ENCODE data around the gene AP3B1.
"Not testable (repeated sequence)": the region's sequence is repeated elsewhere in the genome, so short reads cannot be mapped to it uniquely, and the experiment has no call there.

The AP3B1 gene

GRCh38 chr5:78187172-78187571 is 107.3 kb downstream of the AP3B1 start:
- H3K9ac ChIP-seq (ENCODE audit: low read length) = no peak overlapping the region
- H3K4me1 ChIP-seq (ENCODE audit: low read length) = peaks cover 15% of the 10 kb centered on the region
- H2AFZ ChIP-seq (ENCODE audit: low read depth, low read length) = no peak overlapping the region
- H3K4me3 ChIP-seq (ENCODE audit: low read length) = no peak overlapping the region
- no peak overlapping the region for H3K27ac ChIP-seq (ENCODE audit: low read length)
- no peaks in the 10 kb centered on the region for H3K9me3 ChIP-seq (ENCODE audit: insufficient read depth, low read length)
- H3K4me2 ChIP-seq (ENCODE audit: low read length) = no peak overlapping the region
- no peaks in the 10 kb centered on the region for H3K36me3 ChIP-seq (replicated peaks; ENCODE audit: low read depth, low read length)
- H3K27me3 ChIP-seq (ENCODE audit: low read depth, low read length) = no peaks in the 10 kb centered on the region
- no peaks in the 10 kb centered on the region for H3K79me2 ChIP-seq (ENCODE audit: low read length)
- no peaks in the 10 kb centered on the region for H4K20me1 ChIP-seq (ENCODE audit: insufficient read depth, low read length)
- TF ChIP-seq CTCF (IDR thresholded peaks at IDR 0.05; ENCODE audit: low read depth, low read length) (no peak), EZH2phosphoT487 (IDR thresholded peaks at IDR 0.05; ENCODE audit: low read depth) (no peak)

- no peak for TF ChIP-seq CTCF (IDR thresholded peaks at IDR 0.05; ENCODE audit: low read depth, low read length)
- no peak for TF ChIP-seq EZH2phosphoT487 (IDR thresholded peaks at IDR 0.05; ENCODE audit: low read depth)
- H2AFZ ChIP-seq (ENCODE audit: low read depth, low read length) = no peak overlapping the region
- H3K4me3 ChIP-seq (ENCODE audit: low read length) = no peak overlapping the region
- H3K9ac ChIP-seq (ENCODE audit: low read length) = no peak overlapping the region
- no peak overlapping the region for H3K27ac ChIP-seq (ENCODE audit: low read length)
- H3K27me3 ChIP-seq (ENCODE audit: low read depth, low read length) = no peaks in the 10 kb centered on the region
- H3K9me3 ChIP-seq (ENCODE audit: insufficient read depth, low read length) = no peaks in the 10 kb centered on the region
- H3K36me3 ChIP-seq (replicated peaks; ENCODE audit: low read depth, low read length) = peaks cover 4% of the 10 kb centered on the region
- no peaks in the 10 kb centered on the region for H3K79me2 ChIP-seq (ENCODE audit: low read length)
- H3K4me1 ChIP-seq (ENCODE audit: low read length) = peaks cover 22% of the 10 kb centered on the region
- H4K20me1 ChIP-seq (ENCODE audit: insufficient read depth, low read length) = no peaks in the 10 kb centered on the region
- H3K4me2 ChIP-seq (ENCODE audit: low read length) = no peak overlapping the region
Observed at GRCh38 chr5:78182838-78183237, 111.7 kb downstream of the AP3B1 start.

GRCh38 chr5:78178356-78178755 is 116.1 kb downstream of the AP3B1 start:
- H3K27ac ChIP-seq (ENCODE audit: low read length) = no peak overlapping the region
- H3K27me3 ChIP-seq (ENCODE audit: low read depth, low read length) = no peaks in the 10 kb centered on the region
- H3K9ac ChIP-seq (ENCODE audit: low read length) = no peak overlapping the region
- peaks cover 7% of the 10 kb centered on the region for H3K4me1 ChIP-seq (ENCODE audit: low read length)
- H4K20me1 ChIP-seq (ENCODE audit: insufficient read depth, low read length) = no peaks in the 10 kb centered on the region
- no peak overlapping the region for H2AFZ ChIP-seq (ENCODE audit: low read depth, low read length)
- no peaks in the 10 kb centered on the region for H3K79me2 ChIP-seq (ENCODE audit: low read length)
- TF ChIP-seq CTCF (IDR thresholded peaks at IDR 0.05; ENCODE audit: low read depth, low read length) = no peak
- TF ChIP-seq EZH2phosphoT487 (IDR thresholded peaks at IDR 0.05; ENCODE audit: low read depth) = no peak
- H3K4me2 ChIP-seq (ENCODE audit: low read length) = no peak overlapping the region
- H3K9me3 ChIP-seq (ENCODE audit: insufficient read depth, low read length) = no peaks in the 10 kb centered on the region
- peaks cover 4% of the 10 kb centered on the region for H3K36me3 ChIP-seq (replicated peaks; ENCODE audit: low read depth, low read length)
- H3K4me3 ChIP-seq (ENCODE audit: low read length) = no peak overlapping the region

- H3K4me3 ChIP-seq (ENCODE audit: low read length) = not testable (repeated sequence)
Observed at GRCh38 chr5:78170335-78170734, 124.2 kb downstream of the AP3B1 start.

More at GRCh38 chr5:78170335-78170734, 124.2 kb downstream of the AP3B1 start:
- H3K9ac ChIP-seq (ENCODE audit: low read length); H3K4me2 ChIP-seq (ENCODE audit: low read length); H3K4me1 ChIP-seq (ENCODE audit: low read length); H4K20me1 ChIP-seq (ENCODE audit: insufficient read depth, low read length); H3K9me3 ChIP-seq (ENCODE audit: insufficient read depth, low read length); H3K27me3 ChIP-seq (ENCODE audit: low read depth, low read length); H2AFZ ChIP-seq (ENCODE audit: low read depth, low read length); H3K36me3 ChIP-seq (replicated peaks; ENCODE audit: low read depth, low read length); H3K27ac ChIP-seq (ENCODE audit: low read length); H3K79me2 ChIP-seq (ENCODE audit: low read length): not testable (repeated sequence)

Measured in OCI-LY3 (cell line).